ENCODE results near the gene LSAMP. TPM values are rescaled to one million over a fixed set of nuclear protein-coding genes. Genes with fewer than 3 reads are reported as not detected.

Gene LSAMP
- polyA plus RNA-seq, 1 donor = 7.6 TPM

DNA sequence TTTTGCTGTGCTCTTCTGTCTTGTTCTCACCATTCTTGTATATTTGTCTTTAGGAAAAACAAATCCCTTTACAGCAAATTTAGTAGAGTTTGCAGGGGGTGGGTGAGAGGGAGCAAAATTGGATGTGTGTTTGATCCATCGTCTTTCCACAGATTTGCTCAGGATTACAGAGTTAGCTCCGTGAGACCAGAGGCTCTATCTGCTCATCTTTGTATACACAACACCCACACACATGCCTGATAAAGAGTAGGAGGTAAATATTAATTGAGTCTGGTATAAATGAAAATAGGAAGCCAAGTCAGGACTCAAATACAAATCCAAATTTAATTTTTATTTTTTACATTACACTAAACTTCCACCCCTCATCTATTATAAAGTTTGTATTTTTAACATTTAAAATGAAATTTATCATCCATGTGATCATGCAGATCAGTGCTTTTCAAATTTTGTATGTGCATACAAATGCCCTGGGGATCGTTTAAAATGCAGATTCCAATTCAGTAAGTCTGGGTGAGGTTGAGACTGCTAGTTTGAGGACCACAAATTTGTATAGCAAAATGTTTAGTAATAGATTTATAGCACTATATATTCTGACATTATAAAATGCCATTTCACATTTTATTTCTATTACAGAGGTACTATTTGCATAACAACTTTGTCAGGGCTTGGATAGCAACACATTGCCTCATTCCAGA lies 326.7 kb downstream of the LSAMP start:
- Histone ChIP-seq H3K4me1 (ENCODE audit: control insufficient read depth, insufficient read depth, low read length) (peaks cover 12% of the 10 kb centered on the region), H3K27me3 (ENCODE audit: control insufficient read depth, insufficient read depth, low read length) (no peaks in the 10 kb centered on the region), H3K36me3 (ENCODE audit: control insufficient read depth, insufficient read depth, low read length) (no peaks in the 10 kb centered on the region), H3K9me3 (ENCODE audit: control insufficient read depth, low read depth, low read length) (no peaks in the 10 kb centered on the region), H3K4me3 (ENCODE audit: low read length) (no peak overlapping the region), H3K27ac (ENCODE audit: low read length) (no peak overlapping the region)
- DNase-seq = no peak
- no CpG with 5 or more reads among the region's 3 CpGs for WGBS (ENCODE audit: insufficient coverage, low lambda C conversion rate)

DNA sequence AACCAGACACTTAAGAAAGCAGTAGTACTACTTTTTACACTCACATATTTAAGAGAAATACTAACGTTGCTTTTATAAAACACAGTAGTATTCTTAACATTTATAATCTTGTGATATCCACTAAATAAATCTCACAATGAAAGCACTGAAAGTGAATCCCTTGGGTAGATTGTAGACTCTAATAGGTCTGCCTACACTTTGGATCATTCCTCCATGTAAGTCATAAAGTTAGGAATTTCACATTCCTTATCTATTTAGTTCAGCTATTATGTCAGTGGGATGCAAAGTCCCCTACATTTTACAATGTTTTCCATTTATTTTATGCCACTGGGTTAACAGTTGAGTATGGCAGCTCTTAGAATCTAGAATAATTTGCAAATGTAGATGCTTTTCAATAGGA lies 330.7 kb downstream of the LSAMP start:
- DNase-seq = peak; percentile 48 to 74
- Histone ChIP-seq H3K27ac (ENCODE audit: low read length) (peak overlapping the region; percentile 34), H3K27me3 (ENCODE audit: control insufficient read depth, insufficient read depth, low read length) (no peaks in the 10 kb centered on the region), H3K36me3 (ENCODE audit: control insufficient read depth, insufficient read depth, low read length) (no peaks in the 10 kb centered on the region), H3K4me1 (ENCODE audit: control insufficient read depth, insufficient read depth, low read length) (peaks cover 12% of the 10 kb centered on the region), H3K4me3 (ENCODE audit: low read length) (no peak overlapping the region), H3K9me3 (ENCODE audit: control insufficient read depth, low read depth, low read length) (no peaks in the 10 kb centered on the region)
- 20% methylated on average over 1 of the region's 1 CpG for WGBS (ENCODE audit: insufficient coverage, low lambda C conversion rate)

DNA sequence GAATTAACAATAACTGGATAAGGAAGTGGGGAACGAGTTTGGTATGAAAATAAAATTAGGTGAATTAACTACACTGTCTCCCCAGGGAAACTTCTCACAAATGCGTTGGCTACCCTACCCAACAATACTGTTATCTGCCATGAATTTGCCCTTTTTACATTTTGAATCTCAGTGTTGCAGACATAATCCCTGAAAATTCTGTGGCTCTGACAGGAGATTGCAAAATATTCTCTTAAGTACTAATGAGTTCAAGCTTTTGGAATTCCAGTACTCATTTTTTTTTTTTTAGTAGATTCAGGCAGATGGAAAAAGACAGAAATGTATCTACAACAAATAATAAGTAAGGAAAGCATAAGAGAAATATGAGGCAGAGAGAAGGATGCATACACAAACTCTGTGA lies 332.6 kb downstream of the LSAMP start:
- no peak overlapping the region for H3K4me3 ChIP-seq (ENCODE audit: low read length)
- H3K27ac ChIP-seq (ENCODE audit: low read length) = no peak overlapping the region
- no peaks in the 10 kb centered on the region for H3K36me3 ChIP-seq (ENCODE audit: control insufficient read depth, insufficient read depth, low read length)
- H3K4me1 ChIP-seq (ENCODE audit: control insufficient read depth, insufficient read depth, low read length) = peaks cover 12% of the 10 kb centered on the region
- H3K9me3 ChIP-seq (ENCODE audit: control insufficient read depth, low read depth, low read length) = no peaks in the 10 kb centered on the region
- H3K27me3 ChIP-seq (ENCODE audit: control insufficient read depth, insufficient read depth, low read length) = no peaks in the 10 kb centered on the region
- no CpG with 5 or more reads among the region's 2 CpGs for WGBS (ENCODE audit: insufficient coverage, low lambda C conversion rate)
- no peak for DNase-seq

DNA sequence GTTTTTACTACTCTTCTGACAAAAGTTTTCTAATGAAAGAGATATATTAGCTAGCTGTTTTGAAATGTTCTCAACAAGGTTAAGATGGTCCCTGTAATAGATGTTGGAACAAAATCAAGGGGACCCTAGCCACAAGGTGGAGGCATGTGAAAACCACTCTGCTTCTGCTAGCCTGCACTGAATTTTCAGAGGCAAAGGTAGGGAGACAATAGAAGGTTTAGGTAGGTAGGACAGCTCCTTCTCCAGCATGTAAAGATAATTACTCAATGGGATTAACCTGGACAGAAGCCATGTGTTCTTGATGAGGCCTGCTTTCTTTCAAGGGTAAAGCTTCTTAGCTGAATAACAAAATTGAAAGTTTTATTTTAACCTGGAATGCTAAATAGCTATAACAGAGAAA lies 333.5 kb downstream of the LSAMP start:
- Histone ChIP-seq H3K27me3 (ENCODE audit: control insufficient read depth, insufficient read depth, low read length) (no peaks in the 10 kb centered on the region), H3K4me1 (ENCODE audit: control insufficient read depth, insufficient read depth, low read length) (peaks cover 12% of the 10 kb centered on the region), H3K36me3 (ENCODE audit: control insufficient read depth, insufficient read depth, low read length) (no peaks in the 10 kb centered on the region), H3K9me3 (ENCODE audit: control insufficient read depth, low read depth, low read length) (no peaks in the 10 kb centered on the region), H3K4me3 (ENCODE audit: low read length) (no peak overlapping the region), H3K27ac (ENCODE audit: low read length) (no peak overlapping the region)
- DNase-seq = no peak

DNA sequence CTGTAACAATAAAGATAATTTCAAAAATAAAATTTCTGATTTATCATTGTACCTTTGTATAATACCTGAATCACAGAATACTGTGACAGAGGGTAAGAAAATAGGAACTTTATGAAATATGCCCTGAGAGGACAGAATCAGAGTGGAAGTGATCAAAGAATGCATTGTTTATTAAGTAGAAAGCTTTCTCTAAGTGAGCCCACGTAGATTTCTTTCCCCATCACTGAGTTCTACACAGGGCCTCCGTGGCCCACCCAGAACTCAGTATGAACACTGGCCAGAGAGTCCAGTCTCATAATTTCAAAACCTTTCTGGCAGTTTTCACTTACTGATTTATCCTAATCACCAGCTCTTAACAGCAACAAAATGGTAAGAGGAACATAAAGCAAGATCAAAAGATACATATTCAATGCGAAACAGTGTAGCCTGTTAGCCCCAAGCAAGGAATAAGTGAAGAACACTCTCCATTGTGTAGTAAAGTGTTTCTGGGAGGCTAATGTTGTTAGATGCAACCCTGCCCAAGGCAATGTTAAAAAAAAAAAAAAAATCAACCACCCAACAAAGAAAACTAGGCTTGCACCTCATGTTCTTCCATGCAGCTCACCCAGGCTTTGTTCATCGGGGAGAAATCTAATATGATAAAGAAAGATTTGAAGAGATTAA lies 341.3 kb downstream of the LSAMP start:
- Histone ChIP-seq H3K27ac (ENCODE audit: low read length) (no peak overlapping the region), H3K9me3 (ENCODE audit: control insufficient read depth, low read depth, low read length) (no peaks in the 10 kb centered on the region), H3K4me3 (ENCODE audit: low read length) (no peak overlapping the region), H3K27me3 (ENCODE audit: control insufficient read depth, insufficient read depth, low read length) (no peaks in the 10 kb centered on the region), H3K36me3 (ENCODE audit: control insufficient read depth, insufficient read depth, low read length) (no peaks in the 10 kb centered on the region), H3K4me1 (ENCODE audit: control insufficient read depth, insufficient read depth, low read length) (no peaks in the 10 kb centered on the region)
- 100% methylated on average over 1 of the region's 4 CpGs for WGBS (ENCODE audit: insufficient coverage, low lambda C conversion rate)
- DNase-seq = no peak

DNA sequence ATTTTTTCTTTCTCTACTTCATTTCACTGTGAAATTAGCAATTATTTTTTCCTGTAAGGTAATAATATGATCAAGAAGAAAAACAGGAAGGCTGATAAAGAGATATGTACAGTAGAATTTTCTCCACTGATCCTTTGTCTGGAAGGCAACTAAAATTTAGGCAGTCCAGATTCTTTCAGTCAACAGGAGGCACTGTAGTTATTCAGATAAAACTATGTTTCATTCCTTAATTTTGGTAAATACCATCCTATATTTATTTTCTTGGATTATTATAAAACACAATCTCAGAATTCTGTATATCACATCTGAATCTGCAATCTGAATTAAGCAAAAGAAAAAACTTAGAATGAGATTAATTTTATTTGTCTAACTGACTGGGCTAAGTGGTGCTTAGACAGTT lies 343.2 kb downstream of the LSAMP start:
- H3K4me1 ChIP-seq (ENCODE audit: control insufficient read depth, insufficient read depth, low read length) = no peaks in the 10 kb centered on the region
- H3K27me3 ChIP-seq (ENCODE audit: control insufficient read depth, insufficient read depth, low read length) = no peaks in the 10 kb centered on the region
- DNase-seq = no peak
- H3K9me3 ChIP-seq (ENCODE audit: control insufficient read depth, low read depth, low read length) = no peaks in the 10 kb centered on the region
- H3K4me3 ChIP-seq (ENCODE audit: low read length) = no peak overlapping the region
- no peak overlapping the region for H3K27ac ChIP-seq (ENCODE audit: low read length)
- no peaks in the 10 kb centered on the region for H3K36me3 ChIP-seq (ENCODE audit: control insufficient read depth, insufficient read depth, low read length)

DNA sequence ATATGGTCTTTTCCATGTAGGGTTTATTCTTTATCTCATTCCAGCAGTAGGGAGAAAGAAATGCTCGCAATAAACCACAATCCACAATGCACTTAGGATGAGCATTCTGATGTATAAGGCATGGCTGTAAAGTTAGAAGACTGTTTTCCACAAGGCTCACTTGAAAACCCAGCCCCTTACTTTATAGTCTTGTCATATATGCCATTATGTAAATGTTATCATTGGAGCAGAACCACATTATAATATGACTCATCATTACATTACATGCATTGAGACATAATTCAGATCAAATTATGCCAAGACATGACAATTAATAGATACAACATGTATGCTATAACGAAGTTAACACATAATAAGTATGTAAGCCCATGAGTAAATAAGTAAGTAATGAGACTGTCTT lies 348.1 kb downstream of the LSAMP start:
- no peaks in the 10 kb centered on the region for H3K9me3 ChIP-seq (ENCODE audit: control insufficient read depth, low read depth, low read length)
- no peaks in the 10 kb centered on the region for H3K27me3 ChIP-seq (ENCODE audit: control insufficient read depth, insufficient read depth, low read length)
- H3K27ac ChIP-seq (ENCODE audit: low read length) = no peak overlapping the region
- peaks cover 3% of the 10 kb centered on the region for H3K4me1 ChIP-seq (ENCODE audit: control insufficient read depth, insufficient read depth, low read length)
- H3K36me3 ChIP-seq (ENCODE audit: control insufficient read depth, insufficient read depth, low read length) = no peaks in the 10 kb centered on the region
- DNase-seq = no peak
- no peak overlapping the region for H3K4me3 ChIP-seq (ENCODE audit: low read length)
- no CpG with 5 or more reads among the region's 2 CpGs for WGBS (ENCODE audit: insufficient coverage, low lambda C conversion rate)

DNA sequence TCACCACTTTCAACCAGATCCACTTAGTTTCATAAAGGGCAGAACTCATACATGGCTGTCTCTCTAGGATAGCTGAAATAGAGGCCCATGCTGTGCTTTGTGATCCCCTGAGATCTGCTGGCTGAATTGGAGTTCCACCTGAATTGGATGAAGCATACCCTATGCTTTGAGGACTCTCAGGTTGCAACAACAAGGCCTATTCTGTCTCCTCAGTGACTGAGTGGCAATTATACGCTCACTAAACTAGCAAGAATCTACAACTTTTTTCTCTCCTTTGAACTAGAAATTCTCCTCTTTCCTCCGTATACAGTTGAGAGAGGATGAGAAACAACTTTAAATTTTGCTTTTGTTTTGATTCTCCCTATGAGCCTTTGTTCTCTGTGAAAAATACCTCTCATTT lies 348.7 kb downstream of the LSAMP start:
- Histone ChIP-seq H3K9me3 (ENCODE audit: control insufficient read depth, low read depth, low read length) (no peaks in the 10 kb centered on the region), H3K27me3 (ENCODE audit: control insufficient read depth, insufficient read depth, low read length) (no peaks in the 10 kb centered on the region), H3K4me3 (ENCODE audit: low read length) (no peak overlapping the region), H3K4me1 (ENCODE audit: control insufficient read depth, insufficient read depth, low read length) (peaks cover 3% of the 10 kb centered on the region), H3K27ac (ENCODE audit: low read length) (no peak overlapping the region), H3K36me3 (ENCODE audit: control insufficient read depth, insufficient read depth, low read length) (no peaks in the 10 kb centered on the region)
- DNase-seq = no peak
- 83% methylated on average over 1 of the region's 2 CpGs for WGBS (ENCODE audit: insufficient coverage, low lambda C conversion rate)

DNA sequence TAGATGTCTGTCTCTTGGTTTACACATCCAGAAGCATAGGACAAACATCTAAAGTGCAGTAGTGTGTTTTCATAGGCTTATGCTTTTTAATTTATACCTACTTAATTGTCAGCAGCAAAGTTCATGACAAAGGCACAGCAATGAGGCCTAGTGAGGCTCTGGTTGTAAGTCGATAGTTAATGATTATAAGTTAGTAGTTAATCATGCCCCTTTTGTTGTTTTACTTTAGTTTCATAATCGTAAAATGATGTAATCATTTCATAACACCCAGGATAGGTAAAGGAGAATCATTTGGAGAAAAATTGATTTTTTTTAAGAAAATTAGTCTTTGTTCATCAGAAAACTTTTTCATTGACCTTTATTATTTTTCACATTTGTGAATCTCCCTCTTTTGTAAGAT lies 351.9 kb downstream of the LSAMP start:
- 33% methylated on average over 1 of the region's 2 CpGs for WGBS (ENCODE audit: insufficient coverage, low lambda C conversion rate)
- no peaks in the 10 kb centered on the region for H3K27me3 ChIP-seq (ENCODE audit: control insufficient read depth, insufficient read depth, low read length)
- no peaks in the 10 kb centered on the region for H3K36me3 ChIP-seq (ENCODE audit: control insufficient read depth, insufficient read depth, low read length)
- DNase-seq = peak in 1 of 2 donors; percentile 55
- H3K4me3 ChIP-seq (ENCODE audit: low read length) = no peak overlapping the region
- peak overlapping the region; percentile 15 for H3K27ac ChIP-seq (ENCODE audit: low read length)
- H3K4me1 ChIP-seq (ENCODE audit: control insufficient read depth, insufficient read depth, low read length) = peaks cover 3% of the 10 kb centered on the region
- H3K9me3 ChIP-seq (ENCODE audit: control insufficient read depth, low read depth, low read length) = no peaks in the 10 kb centered on the region

DNA sequence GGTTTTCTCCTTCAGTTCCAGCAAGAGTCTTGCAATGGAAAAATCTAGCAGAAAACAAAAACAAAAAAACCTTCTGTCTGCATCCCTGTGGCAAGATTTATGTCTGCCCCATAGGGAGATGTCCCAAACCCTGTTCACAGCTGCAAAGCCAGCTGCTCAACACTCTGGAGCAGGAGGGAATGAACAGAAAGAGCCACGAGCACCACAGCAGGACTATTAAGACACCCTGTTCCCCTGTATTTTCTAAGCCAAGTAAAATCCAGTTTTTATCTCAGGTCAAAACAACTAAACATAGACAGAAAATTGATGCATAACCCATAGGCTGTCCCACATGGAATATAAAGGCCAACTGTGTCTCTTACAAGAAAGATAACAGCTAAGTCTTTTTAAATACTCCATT lies 357.9 kb downstream of the LSAMP start:
- DNase-seq = no peak
- no peaks in the 10 kb centered on the region for H3K9me3 ChIP-seq (ENCODE audit: control insufficient read depth, low read depth, low read length)
- H3K36me3 ChIP-seq (ENCODE audit: control insufficient read depth, insufficient read depth, low read length) = no peaks in the 10 kb centered on the region
- whole genome bisulfite sequencing (ENCODE audit: insufficient coverage, low lambda C conversion rate) = no CpG with 5 or more reads among the region's 1 CpG
- no peaks in the 10 kb centered on the region for H3K4me1 ChIP-seq (ENCODE audit: control insufficient read depth, insufficient read depth, low read length)
- H3K27me3 ChIP-seq (ENCODE audit: control insufficient read depth, insufficient read depth, low read length) = no peaks in the 10 kb centered on the region
- H3K4me3 ChIP-seq (ENCODE audit: low read length) = no peak overlapping the region
- no peak overlapping the region for H3K27ac ChIP-seq (ENCODE audit: low read length)
